A172 (cell line): ENCODE results near the gene MRPL9. TPM values are rescaled to one million over a fixed set of nuclear protein-coding genes. Genes with fewer than 3 reads are reported as not detected.
A peak's percentile ranks its signal among the peaks of the same experiment; 100 is the strongest.

ENCODE experiments used
- DNase-seq: peaks from one replicate; pipeline ENCODE4 v3.0.0-alpha.2; 2015; ENCODE audit warnings: low spot score
- total RNA-seq: library from RNA; depleted of rRNA; stranded (reverse); fragments of >200 nt; shearing (Covaris generic); gene quantifications from 2 replicates; pipeline ENCODE4 v1.2.3, GENCODE V29; 2014; rRNA removed

The MRPL9 gene
- 275 and 300 TPM in 2 replicates for total RNA-seq

DNA sequence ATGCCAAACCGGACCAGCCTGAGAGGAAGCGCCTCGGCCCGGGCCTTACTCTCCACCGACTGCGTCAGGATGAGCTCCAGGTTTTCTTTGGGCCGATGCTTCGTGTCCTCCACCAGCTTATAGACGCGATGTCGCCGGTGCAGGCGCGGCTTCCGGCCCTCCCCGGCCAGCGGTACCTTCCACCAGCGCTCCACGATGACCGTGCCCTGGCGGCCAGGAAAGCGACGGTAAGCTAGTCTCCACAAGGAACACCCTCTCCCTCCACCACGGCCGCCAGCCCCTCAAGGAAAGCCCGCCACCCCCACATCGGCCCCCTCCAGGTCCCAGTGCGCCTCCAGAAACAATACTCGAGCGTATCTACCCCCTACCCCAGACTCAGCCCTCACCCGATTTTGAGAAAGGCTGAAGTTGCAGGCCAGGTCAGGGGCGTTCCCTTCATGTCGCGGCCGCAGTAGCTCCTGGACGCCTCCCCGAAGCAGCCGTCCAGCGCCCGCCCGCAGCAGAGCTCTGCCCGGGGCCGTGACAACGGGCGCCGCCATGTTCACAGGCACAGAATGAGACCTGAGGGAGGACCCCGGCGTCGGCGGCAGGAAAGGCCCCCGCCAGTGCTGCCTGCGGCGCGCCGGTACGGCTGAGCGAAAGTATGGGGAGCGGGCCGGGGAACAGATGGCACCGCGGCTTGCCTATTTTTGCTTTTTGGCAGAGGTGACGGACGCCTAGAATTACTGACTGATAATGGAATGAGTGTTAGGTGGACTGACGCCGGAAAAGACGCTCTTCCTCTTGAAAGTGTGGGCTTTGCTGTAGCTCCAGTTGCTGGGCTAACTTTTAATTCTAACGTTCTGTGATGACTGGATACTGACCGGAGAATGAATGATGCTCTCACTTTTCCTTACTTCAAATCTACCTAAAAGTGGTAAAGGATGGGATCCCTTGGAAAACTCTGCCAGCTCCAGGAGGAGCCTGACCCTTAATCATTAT is at the start of gene MRPL9:
TSS of gene MRPL9 (minus strand) at position 556 of the 981 bp plus-strand sequence. CDS start at position 539, 17 bp downstream.
- DNase-seq: peak; percentile 75

- no peak for DNase-seq
Measured at GRCh38 chr1:151811181-151811580, 47.9 kb upstream of the MRPL9 start.

GRCh38 chr1:151809985-151810556 is 46.8 kb upstream of the MRPL9 start:
- no peak for DNase-seq

- DNase-seq: no peak
Measured at GRCh38 chr1:151809290-151809984, 46.1 kb upstream of the MRPL9 start.

DNA sequence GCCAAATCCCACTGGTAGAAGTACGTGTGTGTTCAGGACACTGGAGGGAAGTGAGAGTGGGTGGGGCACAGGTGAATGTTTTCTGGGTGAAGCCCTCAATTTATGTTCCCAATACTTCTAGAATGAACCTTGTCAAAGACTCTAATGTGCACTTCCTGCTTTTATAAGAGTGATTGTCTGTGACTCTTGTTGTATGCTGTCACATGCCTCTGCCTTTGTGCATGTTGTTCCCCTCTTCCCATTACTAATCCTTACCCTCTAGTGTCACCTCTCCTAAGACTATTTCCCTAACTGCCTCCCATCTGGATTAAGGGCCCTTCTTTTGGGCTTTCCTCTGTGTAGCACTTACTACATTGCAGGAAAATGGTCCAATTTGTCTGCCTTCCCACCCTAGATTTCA is 44.5 kb upstream of the MRPL9 start:
- no peak for DNase-seq

DNA sequence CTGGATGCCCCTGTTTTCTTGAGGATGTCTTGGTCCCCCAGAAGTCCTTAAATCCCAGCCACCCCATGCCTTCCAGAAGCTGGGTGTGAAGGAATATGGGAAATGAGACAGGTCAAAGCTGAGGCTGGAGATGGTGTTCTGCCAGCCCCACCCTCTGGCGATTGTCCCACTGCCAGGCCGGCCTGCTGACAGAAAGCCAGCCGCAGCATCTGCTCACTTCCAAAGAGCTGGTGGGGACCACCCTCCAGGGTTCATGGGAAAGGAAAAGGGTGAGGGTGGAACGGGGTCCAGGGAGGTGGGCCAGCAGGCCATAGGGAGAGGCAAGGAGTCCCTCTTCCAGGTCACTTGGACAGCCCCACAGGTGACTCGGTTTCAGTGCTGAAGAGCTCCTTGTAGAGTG is 43.8 kb upstream of the MRPL9 start:
- DNase-seq: no peak

DNA sequence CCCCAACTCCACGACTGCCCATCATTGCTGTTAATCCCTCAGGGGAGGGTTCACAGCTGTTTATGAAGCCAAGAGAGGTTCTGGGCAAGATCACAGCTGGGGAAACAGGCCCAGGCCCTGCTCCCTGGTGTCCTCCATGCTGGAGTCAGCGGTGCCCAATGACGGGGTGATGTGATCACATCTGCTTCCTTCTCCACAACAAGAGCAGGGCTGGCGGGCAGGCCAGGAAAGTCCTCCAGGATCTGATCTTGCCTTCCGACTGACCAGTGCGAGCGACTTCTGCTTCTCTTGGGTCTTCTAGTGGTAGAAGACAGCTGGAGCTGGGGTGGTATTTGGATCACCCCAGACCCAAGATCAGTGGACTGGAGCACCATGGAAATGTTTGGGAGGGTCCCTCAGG is 42.9 kb upstream of the MRPL9 start:
- DNase-seq: no peak

GRCh38 chr1:151805066-151805820 is 41.9 kb upstream of the MRPL9 start, which contains the start of gene LINGO4:
Gene LINGO4 (minus strand): TSS chr1:151805419. CDS start chr1:151802704, 2,715 bp downstream.
- no peak for DNase-seq

DNA sequence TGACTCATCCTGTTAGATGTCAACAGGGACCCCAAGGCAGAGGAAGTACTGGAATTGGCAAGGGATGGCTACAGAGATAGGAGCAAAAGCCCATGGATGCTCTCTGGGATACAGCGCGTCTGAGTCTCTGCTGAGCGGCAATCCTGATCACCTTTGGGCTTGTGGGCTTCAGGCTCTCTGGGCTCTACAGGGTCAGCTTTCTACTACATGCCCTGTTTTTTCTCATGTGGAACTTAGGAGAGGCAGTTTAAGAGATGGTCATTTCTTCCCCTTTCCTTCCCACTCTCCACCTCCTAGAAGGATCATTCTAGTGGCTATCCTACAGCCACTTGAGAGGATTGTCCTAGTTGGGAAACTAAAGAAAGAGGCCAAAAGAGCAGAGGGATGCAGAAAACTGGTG is 40.6 kb upstream of the MRPL9 start:
- DNase-seq: no peak

- DNase-seq: no peak
Measured at GRCh38 chr1:151803164-151803563, 39.9 kb upstream of the MRPL9 start.

- no peak for DNase-seq
Measured at GRCh38 chr1:151802372-151802771, 39.1 kb upstream of the MRPL9 start.

- no peak for DNase-seq
Measured at GRCh38 chr1:151801846-151802245, 38.5 kb upstream of the MRPL9 start.

- no peak for DNase-seq
Measured at GRCh38 chr1:151801310-151801820, 38.1 kb upstream of the MRPL9 start.

DNA sequence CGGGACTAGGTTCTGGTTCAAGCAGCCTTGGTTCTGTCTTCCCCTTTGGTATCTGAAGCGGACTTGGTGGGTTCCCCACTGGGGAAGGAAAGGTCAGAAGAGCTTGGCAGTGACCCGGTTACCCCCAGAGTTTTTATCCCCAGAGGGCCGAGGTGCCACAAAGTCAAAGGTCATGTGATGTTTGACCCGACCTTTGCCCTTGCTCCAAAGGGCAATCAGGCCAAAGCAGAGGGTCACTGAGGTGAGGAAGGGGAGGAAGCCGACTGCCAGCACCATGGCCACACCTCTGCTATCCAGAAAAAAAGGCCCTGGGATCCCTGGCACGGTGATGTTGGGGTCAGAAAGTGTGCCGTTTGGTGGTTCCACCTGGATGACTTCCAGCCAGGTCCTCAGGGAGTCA is 37.5 kb upstream of the MRPL9 start:
- DNase-seq: no peak

DNA sequence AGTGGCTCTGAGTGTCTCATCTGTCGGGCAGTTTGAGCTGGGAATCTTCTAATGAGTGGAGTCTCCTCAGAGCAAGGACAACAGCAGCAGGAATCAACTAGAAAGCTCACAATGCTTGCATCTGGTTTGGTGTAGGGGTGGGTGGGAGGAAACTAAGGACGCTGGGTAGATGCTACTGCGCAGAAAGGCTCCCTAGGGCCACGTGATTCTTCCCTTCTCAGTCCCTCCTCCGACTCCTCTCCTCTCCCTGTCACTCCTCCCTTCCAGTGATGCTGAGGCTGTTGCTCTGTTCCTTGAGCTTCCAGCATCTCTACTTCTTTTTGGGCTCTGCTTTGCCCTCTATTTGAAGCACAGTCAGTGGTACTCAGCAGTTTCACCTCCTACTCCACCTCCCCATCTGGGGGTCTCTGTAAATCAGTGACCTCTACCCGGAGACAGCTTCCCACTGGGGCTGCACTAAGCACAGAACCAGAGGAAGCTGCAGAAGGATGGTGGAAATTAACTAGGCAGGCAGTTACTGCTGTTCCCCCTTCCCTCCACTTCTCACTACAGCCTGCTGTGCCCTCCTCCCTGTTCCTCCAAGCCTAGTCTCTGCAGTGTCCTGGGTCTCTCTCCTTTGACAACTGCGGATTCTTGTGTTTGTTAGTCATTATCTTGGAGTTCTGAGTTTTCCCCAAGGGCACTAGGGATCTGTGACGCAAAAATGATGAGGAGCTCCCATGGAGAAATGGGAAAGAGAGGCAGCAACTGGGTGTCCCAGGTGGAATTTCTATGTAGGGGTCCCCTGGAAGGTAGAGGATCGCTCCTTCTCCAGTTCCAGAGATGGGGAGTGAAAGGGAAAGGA is 36.1 kb upstream of the MRPL9 start:
- DNase-seq: no peak

DNA sequence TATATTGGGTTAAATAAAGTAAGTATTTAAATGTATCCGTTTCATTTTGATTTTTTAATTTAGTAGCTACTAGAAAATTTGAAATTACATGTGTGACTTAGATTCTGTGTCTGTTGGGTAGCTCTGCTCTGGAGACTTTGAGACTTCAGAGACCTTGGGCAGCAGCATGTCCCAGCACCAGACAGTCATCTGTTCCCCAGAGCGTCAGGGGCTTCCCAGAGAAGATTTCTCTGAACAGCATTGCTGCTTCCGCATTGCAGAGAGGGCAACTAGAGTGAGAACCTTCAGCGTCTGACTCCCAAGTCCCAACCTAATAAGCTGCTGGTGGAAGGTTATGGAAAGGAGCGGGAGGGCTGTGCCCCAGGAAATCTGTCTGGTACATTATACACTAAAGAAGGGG is 35.3 kb upstream of the MRPL9 start:
- no peak for DNase-seq

DNA sequence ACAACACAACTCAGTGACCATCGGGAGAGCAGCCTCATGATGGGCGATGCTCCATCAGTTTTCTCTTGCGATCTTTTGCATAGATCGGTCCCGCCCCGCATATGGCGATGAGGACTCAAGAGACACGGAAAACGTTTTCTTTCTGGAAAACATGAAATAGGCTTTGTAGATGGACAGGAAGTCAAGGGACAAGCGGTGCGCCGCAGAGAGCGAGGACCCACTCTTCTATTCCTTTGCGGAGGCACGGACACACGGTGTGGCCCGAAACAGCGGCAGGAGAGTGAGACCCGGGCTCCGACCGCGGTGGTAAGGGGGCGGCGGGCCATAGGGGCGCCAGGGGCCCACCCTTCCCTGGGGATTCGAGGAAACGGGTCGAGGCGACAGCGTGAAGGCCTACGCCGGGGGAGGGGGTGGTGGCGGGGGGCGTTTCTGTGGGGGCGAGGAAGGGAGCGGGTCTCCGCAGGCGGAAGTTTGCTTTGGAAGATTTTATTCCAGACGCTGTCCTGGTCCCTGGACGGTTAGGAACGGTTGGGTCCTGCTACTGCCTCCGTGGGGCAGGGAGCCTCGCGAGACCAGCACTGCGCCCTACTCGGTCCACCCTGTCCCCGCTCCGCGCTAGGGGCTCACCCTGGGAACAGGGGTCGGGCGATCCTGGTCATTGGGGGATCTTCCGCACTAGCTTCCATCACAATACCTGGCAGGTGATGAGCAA is 27.8 kb upstream of the MRPL9 start:
- peak; percentile 39 for DNase-seq

- peak; percentile 100 for DNase-seq
Measured at GRCh38 chr1:151790071-151790939, 27.0 kb upstream of the MRPL9 start, which contains the start of gene TDRKH. Gene TDRKH (minus strand): TSS chr1:151790500. CDS start chr1:151783022, 7,478 bp downstream.

DNA sequence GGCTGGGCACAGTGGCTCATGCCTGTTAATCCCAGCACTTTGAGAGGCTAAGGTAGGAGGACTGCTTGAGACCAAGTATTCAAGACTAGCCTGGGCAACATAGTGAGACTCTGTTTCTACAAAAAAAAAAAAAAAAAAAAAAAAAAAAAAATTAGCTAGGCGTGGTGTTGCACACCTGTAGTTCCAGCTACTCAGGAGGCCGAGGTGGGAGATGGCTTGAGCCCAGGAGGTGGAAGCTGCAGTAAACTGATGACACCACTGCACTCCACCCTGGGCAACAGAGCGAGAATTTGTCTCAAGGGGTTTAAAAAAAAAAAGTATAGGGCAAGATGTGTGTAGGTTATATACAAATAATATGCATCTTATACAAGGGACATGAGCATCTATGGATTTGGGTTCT is 24.4 kb upstream of the MRPL9 start:
- DNase-seq: no peak
